K562 (cell line): ENCODE measurements around the gene ALDOC. TPM values are rescaled to one million over a fixed set of nuclear protein-coding genes. Genes with fewer than 3 reads are reported as not detected.

Experiments used
- ATAC-seq: fragments of 200-7000 bp; cut with Tn5 transposase; 3 replicates; pipeline ENCODE4 v1.9.1; 2020; ENCODE audit warnings: moderate library complexity
- BruUV-seq: library from RNA; stranded (reverse); fragments of 400-500 nt; replicated peaks from 2 replicates; lab custom pipeline; 2021; lab: Mats Ljungman, UMichigan
- CTCF ChIA-PET: fragments of 300-600 bp; formaldehyde crosslinking; extraction: SDS; loops from one replicate; lab custom pipeline; 2021; ENCODE audit warnings: low intra/inter-chr PET ratio; lab: Yijun Ruan, JAX
- POLR2A ChIA-PET: fragments of 300-600, 350-650 bp; sonication (Branson Sonifier 250); formaldehyde crosslinking; extraction: SDS; loops from one replicate; lab custom pipeline; 2021; ENCODE audit warnings: antibody characterized with exemption, inconsistent platforms; lab: Yijun Ruan, JAX
- DNase-seq, 4 experiments: peaks; one replicate each; pipeline versions ENCODE4 v3.0.0 to v3.0.0-alpha.2; 2011 to 2018; ENCODE audit warnings: low spot score in 3 of 4, mixed read lengths in 3 of 4; ENCODE audit errors: extremely low read depth in 1 of 4
- FAIRE-seq: peaks from 2 replicates; lab custom pipeline; 2011; peaks lifted over from hg19 to GRCh38; lab: Jason Lieb, UNC
- H2AFZ ChIP-seq: 2 replicates; pipeline ENCODE4 v1.6.0; 2011; ENCODE audit warnings: low read depth, low read length, control low read depth, inconsistent platforms
- H3K27ac ChIP-seq: fragments of 200-600 bp; 3 replicates; pipeline ENCODE4 v1.8.0; 2011; ENCODE audit warnings: low read depth, mild to moderate bottlenecking, control low read depth, inconsistent platforms, low read length, moderate library complexity, mixed read lengths; ENCODE audit errors: extremely low read depth
- H3K27me3 ChIP-seq, 2 experiments: fragments of 300-600 bp in 1 of 2; 2 replicates in 1 of 2; 3 replicates in 1 of 2; pipeline versions ENCODE4 v1.6.0 to v1.8.0; 2011; ENCODE audit warnings: inconsistent platforms in 2 of 2, low read length in 2 of 2, mild to moderate bottlenecking in 1 of 2, mixed read lengths in 1 of 2, moderate library complexity in 1 of 2; ENCODE audit not compliant: control insufficient read depth in 2 of 2, insufficient read depth in 2 of 2
- H3K36me3 ChIP-seq: fragments of 300-600 bp; 3 replicates; pipeline ENCODE4 v1.8.0; 2011; ENCODE audit warnings: mild to moderate bottlenecking, low read length, inconsistent platforms; ENCODE audit not compliant: control insufficient read depth, insufficient read depth
- H3K4me1 ChIP-seq, 2 experiments: fragments of 200-600 bp in 1 of 2; replicated peaks in 1 of 2; 2 replicates in 1 of 2; 3 replicates in 1 of 2; pipeline versions ENCODE4 v1.5.1 to v1.8.0; 2011; ENCODE audit warnings: inconsistent platforms in 2 of 2, low read length in 2 of 2, mild to moderate bottlenecking in 1 of 2, mixed read lengths in 1 of 2, moderate library complexity in 1 of 2; ENCODE audit not compliant: control insufficient read depth in 2 of 2, insufficient read depth in 2 of 2
- H3K4me2 ChIP-seq: 2 replicates; pipeline ENCODE4 v1.6.1; 2011; ENCODE audit warnings: low read length, control low read depth, inconsistent platforms, mixed read lengths; ENCODE audit not compliant: insufficient read depth
- H3K4me3 ChIP-seq: fragments of 200-600 bp; sonication (generic), shearing (Covaris generic); 2 replicates; pipeline ENCODE4 v1.5.1; 2016; ENCODE audit warnings: control low read depth, inconsistent platforms
- H3K79me2 ChIP-seq: fragments of 200-600 bp; 3 replicates; pipeline ENCODE4 v1.8.0; 2011; ENCODE audit warnings: low read length, inconsistent platforms; ENCODE audit not compliant: control insufficient read depth, insufficient read depth
- H3K9ac ChIP-seq, 2 experiments: 2 replicates each; pipeline versions ENCODE4 v1.6.0 to v1.6.1; 2011; ENCODE audit warnings: low read depth in 2 of 2, low read length in 2 of 2, control low read depth in 1 of 2, inconsistent platforms in 1 of 2, mild to moderate bottlenecking in 1 of 2, mixed read lengths in 1 of 2; ENCODE audit not compliant: insufficient read depth in 1 of 2
- H3K9me1 ChIP-seq: one replicate; pipeline ENCODE4 v1.6.0; 2011; ENCODE audit warnings: inconsistent platforms, mild to moderate bottlenecking, low read length, moderate library complexity; ENCODE audit not compliant: control insufficient read depth, insufficient read depth
- H3K9me3 ChIP-seq: replicated peaks from 2 replicates; pipeline ENCODE4 v1.5.1; 2011; ENCODE audit warnings: low read depth, low read length, inconsistent platforms; ENCODE audit not compliant: control insufficient read depth, insufficient read depth
- H4K20me1 ChIP-seq: replicated peaks from 2 replicates; pipeline ENCODE4 v1.6.1; 2011; ENCODE audit warnings: low read length, inconsistent platforms, mixed read lengths; ENCODE audit not compliant: control insufficient read depth, insufficient read depth
- THRAP3 ChIP-seq: fragments of 450-650 bp; IDR thresholded peaks from 2 replicates; pipeline ENCODE4 v1.6.1; 2016; ENCODE audit warnings: mild to moderate bottlenecking, inconsistent platforms, borderline replicate concordance
- ZKSCAN1 ChIP-seq: fragments of 150-350 bp; IDR thresholded peaks from 2 replicates; pipeline ENCODE4 v1.6.1; 2016; ENCODE audit warnings: low read depth, low read length
- ZNF695 ChIP-seq: fragments of 450-650 bp; formaldehyde crosslinking; IDR thresholded peaks from 2 replicates; pipeline ENCODE4 v1.4.0; 2020; ENCODE audit warnings: mild to moderate bottlenecking, moderate library complexity
- WGBS: fragments of 100-300 bp; shearing (Covaris generic); methylation state at CpG from one replicate; pipeline ENCODE4 v1.1.6; 2016; ENCODE audit warnings: low coverage, mixed read lengths; ENCODE audit not compliant: insufficient coverage; ENCODE audit errors: missing lambda C conversion rate; 5-methylcytosine and 5-hydroxymethylcytosine counted together
- in situ Hi-C: fragments of 300-500 bp; cut with MboI; formaldehyde crosslinking; loops from 4 replicates; pipeline ENCODE4 v1.15.0; 2018; ENCODE audit warnings: inconsistent platforms, mixed read lengths
- intact Hi-C: fragments of 100-400 bp; cut with micrococcal nuclease; formaldehyde crosslinking; loops from 2 replicates; pipeline ENCODE4 v1.14.2; 2022
- polyA plus RNA-seq, 8 experiments: library from polyadenylated mRNA; depleted of rRNA in 4 of 8; stranded (reverse) in 5 of 8; unstranded in 3 of 8; fragments of >200 nt; fragmentation: Nextera tagmentation in 2 of 8; fragmentation: Illumina TruSeq in 1 of 8; extraction: Ambion mirVana in 2 of 8; extraction: Trizol in 1 of 8; gene quantifications; 2 replicates each; pipeline versions ENCODE4 v1.2.1 to v1.2.3, GENCODE V29; 2011 to 2014; ENCODE audit warnings: inconsistent platforms in 1 of 8, missing spikeins in 1 of 8
- total RNA-seq, 7 experiments: library from RNA; depleted of rRNA in 6 of 7; stranded (reverse); fragments of >200 nt in 6 of 7; fragmentation: Illumina TruSeq in 2 of 7; extraction: Trizol in 2 of 7; gene quantifications; 2 replicates each; pipeline versions ENCODE4 v1.2.1 to v1.2.3, GENCODE V29; 2011 to 2021; ENCODE audit warnings: low replicate concordance in 1 of 7

The ALDOC gene
- total and polyA plus RNA-seq, 9 of the 15 experiments (the other 6 are each of a cell fraction or from before 2014, with no cell fraction given) = 43.2 to 263 (median 99.2) TPM

DNA sequence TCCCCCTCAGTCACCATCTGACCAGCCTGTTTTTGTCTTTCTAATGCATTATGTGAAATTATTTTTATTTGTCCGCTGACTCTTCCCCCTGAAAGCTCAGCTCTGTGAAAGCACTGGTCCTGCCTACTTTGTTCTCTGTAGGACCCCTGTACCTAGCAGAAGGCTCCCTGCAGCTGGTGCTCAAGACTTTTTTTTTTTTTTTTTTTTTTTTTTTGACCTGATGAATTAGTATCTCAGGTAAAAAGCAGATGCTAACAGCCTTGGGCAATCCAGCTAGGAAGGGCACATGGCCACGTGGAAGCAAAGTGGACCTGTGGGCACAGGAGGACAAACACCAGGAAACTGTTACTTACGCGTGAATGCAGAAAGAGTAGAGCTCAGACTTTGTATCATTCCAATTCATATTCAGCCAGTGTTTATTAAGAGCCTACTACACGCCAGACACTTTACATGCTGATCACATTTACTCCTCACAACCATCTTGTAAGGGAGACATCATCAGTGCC is 23.6 kb downstream of the ALDOC start:
- Histone ChIP-seq H3K4me2 (peak overlapping the region; percentile 75), H3K4me1 (peaks cover 13 to 23% of the 10 kb centered on the region in 2 experiments; a peak in 4 of 5 replicates), H4K20me1 (peaks cover 4% of the 10 kb centered on the region), H3K27ac (peak overlapping the region; percentile 45; the same call in 1 of the 3 replicates), H3K4me3 (no peak overlapping the region), H2AFZ (no peak overlapping the region), H3K9me1 (no peaks in the 10 kb centered on the region), H3K9ac (no peak overlapping the region), H3K79me2 (peaks cover 3% of the 10 kb centered on the region; the same call in 2 of the 3 replicates), H3K9me3 (no peaks in the 10 kb centered on the region), H3K36me3 (peaks cover 52% of the 10 kb centered on the region), H3K27me3 (no peaks in the 10 kb centered on the region)
- no TSS peak for BruUV-seq
- 87% methylated on average over 5 of the region's 5 CpGs for WGBS
- ATAC-seq = no peak; the same call in 2 of the 3 replicates
- DNase-seq = no peak
- intact Hi-C loops = no loop called here
- FAIRE-seq = peak; percentile 57
- TF ChIP-seq ZKSCAN1 (0 out of 2 replicates have a peak, but pooled peaks have one; percentile 14), ZNF695 (CRISPR knock-in tag) (no peak), THRAP3 (0 out of 2 replicates have a peak, but pooled peaks have one; percentile 43)
- ChIA-PET POLR2A (interaction anchor here (0.6 to 1.6 kb wide), 7 partner anchors 9 to 1169 kb away, joined by 3 to 6 read pairs (median 3); partner anchors contain the start of gene PIGS), CTCF (interaction anchor here (0.6 kb wide), 1 partner anchor 184 kb away, joined by 5 read pairs; no protein-coding TSS in a partner anchor)
- in situ Hi-C loops = no loop called here
